Mononuclear cell (primary cell): ENCODE results near the gene NKAIN4. TPM values are rescaled to one million over a fixed set of nuclear protein-coding genes. Genes with fewer than 3 reads are reported as not detected.
"Not testable (repeated sequence)": the region's sequence is repeated elsewhere in the genome, so short reads cannot be mapped to it uniquely, and the experiment has no call there.

Experiments
- H3K27me3 ChIP-seq: 2 replicates; pipeline ENCODE4 v1.6.0; 2011; ENCODE audit warnings: low read length, control low read depth; ENCODE audit not compliant: insufficient read depth
- H3K4me1 ChIP-seq: 2 replicates; pipeline ENCODE4 v1.5.1; 2011; ENCODE audit warnings: mild to moderate bottlenecking, low read length, control low read depth; ENCODE audit not compliant: insufficient read depth
- H3K4me3 ChIP-seq: 2 replicates; pipeline ENCODE4 v1.5.1; 2011; ENCODE audit warnings: mild to moderate bottlenecking, low read length, moderate library complexity
- H3K9me3 ChIP-seq: 2 replicates; pipeline ENCODE4 v1.5.1; 2011; ENCODE audit warnings: low read depth, mild to moderate bottlenecking, control low read depth, low read length
- total RNA-seq: library from RNA; depleted of rRNA; stranded (reverse); fragments of >200 nt; gene quantifications from one replicate; pipeline ENCODE4 v1.2.3, GENCODE V29; 2012

NKAIN4 gene
- total RNA-seq, 1 donor: not detected

DNA sequence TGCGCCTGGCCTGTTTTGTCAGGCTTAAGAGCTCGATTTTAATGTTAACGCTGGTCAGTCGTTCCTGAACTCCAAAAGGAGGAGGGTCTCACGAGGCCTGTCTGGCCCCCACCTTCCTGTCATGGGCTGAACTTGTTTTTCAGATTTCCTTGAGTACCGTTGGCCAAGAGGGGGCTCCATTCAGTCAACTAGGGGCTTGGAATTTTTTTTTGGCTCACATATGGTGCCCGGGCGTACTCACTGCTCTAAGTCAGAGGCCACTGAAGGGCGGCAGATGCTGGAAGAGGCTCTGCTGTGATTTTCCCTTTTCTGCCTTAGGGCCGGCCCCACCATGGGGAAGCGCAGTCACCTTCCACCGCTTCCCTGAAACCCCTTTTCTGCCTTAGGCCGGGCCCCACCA lies 25.5 kb downstream of the NKAIN4 start:
- H3K27me3 ChIP-seq: peaks cover 16% of the 10 kb centered on the region
- H3K4me1 ChIP-seq: no peaks in the 10 kb centered on the region
- H3K9me3 ChIP-seq: no peaks in the 10 kb centered on the region
- H3K4me3 ChIP-seq: no peak overlapping the region

DNA sequence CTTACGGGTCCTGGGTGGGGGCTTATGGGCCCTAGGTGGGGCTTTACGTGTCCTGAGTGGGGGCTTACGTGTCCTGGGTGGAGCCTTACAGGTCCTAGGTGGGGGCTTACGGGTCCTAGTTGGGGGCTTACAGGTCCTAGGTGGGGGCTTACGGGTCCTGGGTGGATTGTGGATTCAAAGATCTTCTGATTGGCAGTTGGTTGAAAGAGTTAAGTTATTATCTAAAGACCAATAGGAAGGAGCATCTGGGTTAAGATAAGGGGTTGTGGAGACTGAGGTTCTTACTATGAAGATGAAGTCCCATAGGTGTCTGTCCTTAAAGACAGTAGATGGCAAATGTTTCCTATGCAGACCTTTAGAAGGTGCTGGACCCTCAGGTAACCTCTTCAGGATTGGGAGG lies 27.0 kb downstream of the NKAIN4 start:
- no peaks in the 10 kb centered on the region for H3K4me1 ChIP-seq
- H3K27me3 ChIP-seq: peaks cover 16% of the 10 kb centered on the region
- no peak overlapping the region for H3K4me3 ChIP-seq
- H3K9me3 ChIP-seq: no peaks in the 10 kb centered on the region

DNA sequence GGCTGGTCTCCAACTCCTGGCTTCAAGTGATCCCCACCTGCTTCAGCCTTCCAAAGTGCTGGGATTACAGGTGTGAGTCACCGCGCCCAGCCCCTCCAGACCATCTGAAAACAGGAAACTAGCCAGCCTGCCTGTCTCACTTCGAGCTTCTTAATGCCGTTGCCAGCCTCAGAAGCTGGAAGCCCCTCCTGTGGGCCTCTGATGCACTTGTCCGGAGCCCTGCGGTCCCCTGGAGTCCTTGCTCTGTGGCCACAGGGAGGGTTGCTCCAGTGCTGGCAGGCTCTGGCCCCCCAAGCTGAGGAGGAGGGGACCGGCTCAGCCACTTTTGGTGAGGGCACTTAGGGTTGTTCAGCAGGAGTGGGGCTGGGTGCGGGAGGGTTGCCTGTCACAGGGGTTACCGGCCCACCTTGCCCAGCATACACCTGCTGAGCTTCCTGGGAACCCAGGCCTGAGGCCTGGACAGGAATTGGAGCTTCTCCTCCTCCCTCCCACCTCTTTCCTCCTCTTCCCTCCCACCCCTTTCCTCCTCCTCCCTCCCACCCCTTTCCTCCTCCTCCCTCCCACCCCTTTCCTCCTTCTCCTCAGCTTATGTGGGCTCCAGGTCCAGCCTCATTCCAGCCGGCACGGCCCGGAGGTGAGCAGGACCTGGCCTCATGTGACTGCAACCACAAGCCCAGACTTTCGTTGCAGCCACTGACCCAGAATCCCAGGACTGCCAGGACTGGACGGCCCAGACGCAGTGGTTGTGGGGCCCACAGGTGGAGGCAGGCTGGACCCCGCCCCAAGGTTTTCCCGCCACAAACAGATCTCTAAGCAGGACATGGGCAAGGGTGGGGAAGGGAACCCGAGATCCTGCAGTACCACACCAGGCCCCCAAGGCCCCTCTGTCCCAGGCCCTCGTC lies 28.0 kb downstream of the NKAIN4 start:
- H3K4me1 ChIP-seq: no peaks in the 10 kb centered on the region
- no peak overlapping the region for H3K4me3 ChIP-seq
- H3K9me3 ChIP-seq: no peaks in the 10 kb centered on the region

DNA sequence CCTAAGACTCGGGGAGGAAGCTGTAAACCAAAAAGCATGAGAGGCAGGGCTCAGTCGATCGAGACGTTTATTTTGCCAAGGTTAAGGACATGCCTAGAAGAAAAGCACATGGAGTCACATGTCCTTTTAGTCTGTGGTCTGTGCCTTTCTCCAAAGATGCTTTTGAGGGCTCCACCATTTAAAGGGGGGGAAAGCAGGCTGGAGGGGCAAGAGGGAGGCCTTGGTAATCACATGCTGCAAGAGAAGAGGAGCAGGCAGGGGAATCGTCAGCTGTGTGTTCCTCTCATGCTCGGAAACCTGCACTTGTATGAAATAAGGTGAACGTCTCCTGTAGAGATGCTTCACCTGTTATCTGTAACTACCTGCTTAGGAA lies 29.2 kb downstream of the NKAIN4 start:
- no peak overlapping the region for H3K4me3 ChIP-seq
- peaks cover 7% of the 10 kb centered on the region for H3K27me3 ChIP-seq
- no peaks in the 10 kb centered on the region for H3K9me3 ChIP-seq
- no peaks in the 10 kb centered on the region for H3K4me1 ChIP-seq

More for the DNA sequence above, 28.0 kb downstream of the NKAIN4 start:
- peaks cover 16% of the 10 kb centered on the region for H3K27me3 ChIP-seq

DNA sequence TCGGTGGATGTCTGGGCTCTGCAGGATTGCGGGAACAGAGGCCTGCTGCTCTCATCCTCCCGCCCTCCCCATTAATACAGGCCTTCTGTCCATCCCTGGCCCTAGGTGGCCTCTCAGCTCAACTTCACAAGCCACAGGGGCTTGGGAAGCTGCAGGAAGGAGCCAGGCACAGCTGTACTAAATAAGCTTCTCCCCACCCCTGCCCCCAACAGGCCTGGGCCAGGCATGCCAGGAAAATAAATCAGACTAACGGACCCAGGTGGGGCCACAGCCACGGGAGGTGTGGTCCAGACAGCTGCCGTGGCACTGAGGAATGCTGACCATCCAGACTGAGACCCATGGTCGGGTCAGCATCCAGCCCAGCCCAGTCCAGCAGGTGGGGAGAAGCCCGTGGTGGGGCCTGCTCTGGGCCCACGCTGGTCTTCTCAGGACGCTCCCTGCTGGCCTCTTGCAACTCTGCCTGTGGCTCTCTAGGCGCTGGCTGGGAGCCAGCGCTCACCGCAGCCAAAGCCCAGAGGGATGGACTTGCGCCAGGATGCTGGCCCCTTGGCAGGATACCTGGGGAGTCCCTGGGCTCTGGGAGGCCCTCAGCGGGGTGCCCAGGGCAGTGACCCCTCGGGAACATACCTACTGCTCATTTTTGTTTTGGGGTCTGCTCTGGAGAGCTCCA lies 29.7 kb downstream of the NKAIN4 start:
- Histone ChIP-seq H3K4me1 (no peaks in the 10 kb centered on the region), H3K9me3 (no peaks in the 10 kb centered on the region), H3K27me3 (peaks cover 3% of the 10 kb centered on the region), H3K4me3 (no peak overlapping the region)

DNA sequence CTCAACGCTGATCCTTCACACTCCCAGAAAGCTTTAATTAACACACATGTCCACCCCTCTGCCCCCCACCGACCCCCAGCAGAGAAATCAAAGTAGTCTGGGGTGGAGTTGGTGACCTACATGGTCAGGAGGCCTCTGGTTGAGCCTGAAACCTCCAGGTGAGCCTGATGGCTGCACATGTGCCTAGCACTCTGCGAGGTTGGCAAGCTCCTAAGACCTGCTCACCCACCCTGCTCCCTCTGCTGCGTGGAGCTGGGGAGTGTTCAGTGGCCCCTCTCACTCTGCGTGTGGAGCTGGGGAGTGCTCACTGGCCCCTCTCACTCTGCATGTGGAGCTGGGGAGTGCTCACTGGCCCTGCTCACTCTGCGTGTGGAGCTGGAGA lies 30.4 kb downstream of the NKAIN4 start:
- H3K4me1 ChIP-seq: no peaks in the 10 kb centered on the region
- H3K27me3 ChIP-seq: no peaks in the 10 kb centered on the region
- no peak overlapping the region for H3K4me3 ChIP-seq
- no peaks in the 10 kb centered on the region for H3K9me3 ChIP-seq

DNA sequence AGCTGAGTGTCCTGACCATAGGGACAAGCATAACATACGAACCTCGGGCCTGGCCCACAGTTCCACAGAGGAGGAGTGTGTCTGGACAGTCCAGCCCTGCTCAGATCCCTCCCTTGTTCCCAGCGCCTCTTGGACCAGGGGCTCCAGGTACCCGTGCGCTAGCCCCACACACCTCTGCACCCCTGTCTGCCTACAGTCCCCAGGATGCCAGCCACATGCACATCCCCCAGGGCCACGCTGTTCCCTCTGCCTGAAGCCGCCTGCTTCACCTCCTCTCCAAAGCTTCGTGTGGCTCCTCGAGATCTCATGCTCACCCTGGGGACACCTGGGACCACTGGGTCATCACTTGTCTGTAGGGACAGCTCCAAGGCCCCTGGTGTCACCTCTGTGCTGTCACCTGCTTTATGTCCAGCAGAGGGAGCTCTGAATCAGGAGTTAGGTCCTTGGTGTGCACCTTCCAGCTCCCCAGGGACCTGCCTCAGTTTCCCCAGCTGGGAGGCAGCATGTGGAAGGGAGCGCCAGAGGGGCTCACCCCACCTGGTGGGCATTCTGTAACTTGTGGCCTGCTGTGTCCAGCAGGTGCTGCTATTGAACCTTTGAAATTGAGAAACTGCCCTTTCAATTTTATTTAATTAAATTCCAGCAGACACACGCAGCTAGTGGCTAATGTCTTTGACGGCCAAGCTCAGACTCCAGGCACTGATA lies 31.0 kb downstream of the NKAIN4 start:
- no peaks in the 10 kb centered on the region for H3K27me3 ChIP-seq
- no peak overlapping the region for H3K4me3 ChIP-seq
- no peaks in the 10 kb centered on the region for H3K9me3 ChIP-seq
- no peaks in the 10 kb centered on the region for H3K4me1 ChIP-seq

DNA sequence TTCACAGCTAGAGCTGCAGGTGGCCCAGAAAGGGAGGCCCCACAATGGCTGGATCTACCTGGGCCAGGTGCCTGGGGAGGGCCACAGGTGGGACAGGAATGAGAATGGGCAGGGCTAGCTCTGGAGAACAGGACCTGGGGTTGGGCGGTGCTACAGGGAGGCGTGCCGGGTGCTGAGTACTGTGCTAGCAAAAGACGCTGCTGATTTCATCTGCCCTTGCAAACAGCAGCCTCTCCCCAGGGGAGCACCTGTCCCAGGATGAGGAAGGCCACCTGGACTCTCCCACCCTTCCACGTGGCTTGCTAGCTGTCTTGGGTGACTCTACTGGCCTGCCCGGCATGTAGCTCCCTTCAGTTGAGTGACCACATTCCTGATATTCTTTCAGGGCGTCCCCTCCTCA lies 31.7 kb downstream of the NKAIN4 start:
- no peak overlapping the region for H3K4me3 ChIP-seq
- no peaks in the 10 kb centered on the region for H3K27me3 ChIP-seq
- H3K9me3 ChIP-seq: no peaks in the 10 kb centered on the region
- no peaks in the 10 kb centered on the region for H3K4me1 ChIP-seq

DNA sequence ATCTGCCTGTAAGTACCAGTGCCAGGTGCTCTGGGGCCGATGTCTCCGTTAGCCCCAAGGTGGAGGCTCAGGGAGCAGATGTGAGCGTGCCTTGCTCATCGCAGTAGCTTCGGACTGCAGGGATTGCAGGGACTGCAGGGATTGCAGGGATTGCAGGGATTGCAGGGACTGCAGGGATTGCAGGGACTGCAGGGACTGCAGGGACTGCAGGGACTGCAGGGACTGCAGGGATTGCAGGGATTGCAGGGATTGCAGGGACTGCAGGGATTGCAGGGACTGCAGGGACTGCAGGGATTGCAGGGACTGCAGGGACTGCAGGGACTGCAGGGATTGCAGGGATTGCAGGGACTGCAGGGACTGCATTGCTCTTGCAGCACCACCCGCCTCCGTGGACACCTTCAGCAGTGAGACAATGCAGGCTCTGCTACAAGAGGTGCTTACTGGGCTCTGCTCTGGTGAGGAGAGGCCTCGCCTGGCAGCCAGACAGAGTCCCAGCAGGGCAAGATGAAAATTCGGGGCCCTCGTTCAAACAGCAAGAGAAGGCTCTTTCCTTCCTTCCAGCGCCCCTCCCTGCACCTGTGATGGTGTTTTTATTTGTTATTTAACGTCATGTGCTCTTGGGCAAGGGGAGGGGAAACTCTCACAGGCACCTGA lies 32.7 kb downstream of the NKAIN4 start:
- not testable (repeated sequence) for H3K9me3 ChIP-seq, H3K27me3 ChIP-seq, H3K4me1 ChIP-seq, H3K4me3 ChIP-seq

DNA sequence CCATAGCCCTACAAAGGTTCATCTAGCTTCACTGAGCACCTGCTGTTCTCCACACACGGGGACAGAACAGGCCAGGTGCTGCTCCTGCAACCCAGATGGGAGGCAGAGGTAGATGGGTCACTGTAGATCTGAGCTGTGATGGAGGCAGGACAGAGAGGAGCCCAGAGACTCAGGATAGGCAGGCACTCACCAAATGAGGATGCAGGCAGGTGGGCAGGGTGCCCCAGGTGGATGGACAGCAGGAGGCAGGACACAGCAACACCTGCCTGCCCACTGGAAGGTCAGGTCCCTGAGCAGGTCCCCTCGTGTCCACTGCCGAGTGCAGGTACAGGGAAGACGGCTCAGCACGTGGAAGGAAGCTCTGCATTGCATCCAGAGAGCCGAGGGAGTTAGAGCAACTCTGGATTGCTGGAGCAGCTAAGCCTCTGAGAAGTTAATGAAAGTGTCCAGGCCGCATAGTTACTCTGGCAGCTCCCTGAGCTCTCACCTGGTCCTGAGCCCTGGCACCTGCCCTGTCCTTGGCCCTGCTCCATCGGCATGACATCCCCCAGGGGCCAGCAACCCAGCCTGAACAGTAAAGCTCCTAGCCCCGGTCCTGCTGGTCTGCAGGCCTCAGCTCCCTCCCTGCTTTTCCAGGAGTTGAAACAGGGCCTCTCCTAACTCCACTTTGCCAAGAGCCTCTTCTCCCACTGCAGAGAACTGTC lies 33.4 kb downstream of the NKAIN4 start:
- no peak overlapping the region for H3K4me3 ChIP-seq

DNA sequence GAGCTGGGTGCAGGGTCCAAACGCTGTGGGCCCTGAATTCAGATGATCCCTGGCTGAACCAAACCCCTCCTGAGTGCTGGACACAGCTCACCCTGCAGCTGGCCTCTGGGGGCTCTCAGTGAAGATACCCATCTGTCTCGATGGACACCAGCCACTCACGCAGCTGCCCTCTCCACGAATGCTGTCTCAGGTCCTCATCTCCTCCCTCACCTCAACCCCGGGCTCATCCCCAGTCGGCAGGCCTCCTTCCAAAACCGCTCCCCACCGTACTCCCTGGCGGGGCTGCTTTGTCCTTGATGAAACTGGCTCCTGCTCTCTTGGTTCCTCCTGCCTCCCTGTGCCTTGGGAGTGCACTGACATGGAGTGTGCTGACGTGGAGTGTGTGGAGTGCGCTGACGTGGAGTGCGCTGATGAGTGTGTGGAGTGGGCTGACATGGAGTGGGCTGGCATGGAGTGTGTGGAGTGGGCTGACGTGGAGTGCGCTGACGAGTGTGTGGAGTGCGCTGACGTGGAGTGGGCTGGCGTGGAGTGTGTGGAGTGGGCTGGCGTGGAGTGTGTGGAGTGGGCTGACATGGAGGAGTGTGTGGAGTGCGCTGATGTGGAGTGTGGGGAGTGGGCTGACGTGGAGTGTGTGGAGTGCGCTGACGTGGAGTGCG lies 34.3 kb downstream of the NKAIN4 start:
- H3K4me1 ChIP-seq: peaks cover 14% of the 10 kb centered on the region
- no peaks in the 10 kb centered on the region for H3K27me3 ChIP-seq

More for the DNA sequence above, 33.4 kb downstream of the NKAIN4 start:
- Histone ChIP-seq H3K9me3 (no peaks in the 10 kb centered on the region), H3K27me3 (no peaks in the 10 kb centered on the region), H3K4me1 (peaks cover 8% of the 10 kb centered on the region)

DNA sequence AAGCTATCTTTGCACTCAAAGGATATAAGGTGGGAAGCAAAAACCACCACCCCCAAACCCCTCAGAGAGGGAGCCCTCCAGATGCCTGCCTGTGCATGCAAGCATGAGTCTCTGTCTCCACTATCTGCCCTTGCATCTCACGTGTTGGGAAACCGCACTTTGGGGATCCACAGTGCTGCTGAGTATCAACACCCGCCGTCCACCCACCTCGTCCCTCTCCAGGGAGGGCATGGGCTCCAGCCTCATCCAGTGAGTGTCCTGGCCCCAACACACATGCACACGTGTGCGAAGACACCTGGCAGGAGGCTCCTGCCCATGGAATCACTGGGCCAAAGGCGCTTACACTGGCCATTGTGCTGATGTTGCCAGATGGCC lies 34.8 kb downstream of the NKAIN4 start:
- Histone ChIP-seq H3K9me3 (no peaks in the 10 kb centered on the region), H3K27me3 (no peaks in the 10 kb centered on the region), H3K4me1 (peaks cover 20% of the 10 kb centered on the region), H3K4me3 (no peak overlapping the region)

More for the DNA sequence above, 34.3 kb downstream of the NKAIN4 start:
- Histone ChIP-seq H3K4me3 (no peak overlapping the region), H3K9me3 (no peaks in the 10 kb centered on the region)

DNA sequence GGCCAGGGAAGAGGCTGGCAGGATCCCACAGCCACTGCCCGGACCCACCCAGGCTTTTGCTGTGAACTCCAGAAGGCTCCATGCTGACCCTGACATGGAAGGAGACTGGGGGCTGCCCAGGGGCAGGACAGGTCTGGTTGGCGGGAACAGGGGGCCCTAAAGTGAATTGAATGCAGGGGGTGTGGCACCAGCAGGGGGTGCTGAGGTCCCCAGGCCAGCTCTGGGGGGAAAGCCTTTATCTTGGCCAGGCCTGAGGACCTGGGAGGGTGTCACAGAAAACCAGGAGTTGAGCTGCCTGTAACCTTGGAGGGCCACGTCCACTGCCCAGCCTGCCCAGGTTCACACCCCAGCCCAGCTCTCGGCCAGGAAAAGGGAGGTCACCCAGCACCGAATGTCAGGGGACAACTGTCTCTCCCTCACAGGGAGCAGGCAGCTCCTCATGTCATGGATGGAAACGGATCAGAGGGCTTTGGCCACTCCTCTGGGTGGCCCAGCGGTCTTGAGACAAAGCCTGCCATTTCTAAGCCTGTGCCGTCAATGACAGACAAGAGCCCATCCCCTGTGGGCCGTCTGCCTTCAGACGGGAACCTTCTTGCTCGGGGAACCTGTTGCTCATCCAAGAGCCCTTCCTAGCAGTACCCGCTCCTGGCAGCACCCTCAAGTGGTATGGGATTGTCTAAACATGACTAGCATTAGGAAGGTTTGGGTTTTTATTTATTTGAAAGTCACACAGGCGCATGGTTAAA lies 35.4 kb downstream of the NKAIN4 start:
- Histone ChIP-seq H3K27me3 (no peaks in the 10 kb centered on the region), H3K4me3 (no peak overlapping the region), H3K9me3 (no peaks in the 10 kb centered on the region), H3K4me1 (peaks cover 24% of the 10 kb centered on the region)
